Skeletal muscle cell (primary cell): ENCODE measurements around the gene RTN3.
A peak's percentile ranks its signal among the peaks of the same experiment; 100 is the strongest.
"Not testable (repeated sequence)": the region's sequence is repeated elsewhere in the genome, so short reads cannot be mapped to it uniquely, and the experiment has no call there.

Experiments used
- DNase-seq: peaks from one replicate; pipeline ENCODE4 v3.0.0-alpha.2; 2010; ENCODE audit warnings: low read depth
- H3K4me3 ChIP-seq: 2 replicates; pipeline ENCODE4 v1.5.1; 2011; ENCODE audit warnings: low read depth, mild to moderate bottlenecking, control low read depth, low read length, moderate library complexity

The RTN3 gene

GRCh38 chr11:63681321-63682065, at the start of gene RTN3:
Gene RTN3, plus strand, starts transcription at chr11:63681500. Its CDS starts 137 bp downstream, at chr11:63681637.
- peak within 1 kb of the TSS; percentile 99 for H3K4me3 ChIP-seq
- peak; percentile 90 for DNase-seq

GRCh38 chr11:63635762-63636465, 45.4 kb upstream of the RTN3 start:
- H3K4me3 ChIP-seq, result no peak overlapping the region
- peak; percentile 14 for DNase-seq

- H3K4me3 ChIP-seq, DNase-seq: not testable (repeated sequence)
These were observed 42.9 kb upstream of the RTN3 start for GRCh38 chr11:63638436-63638835.

GRCh38 chr11:63639199-63639832, 42.0 kb upstream of the RTN3 start:
- DNase-seq, result no peak
- no peak overlapping the region for H3K4me3 ChIP-seq

GRCh38 chr11:63641727-63642126, 39.6 kb upstream of the RTN3 start:
- no peak overlapping the region for H3K4me3 ChIP-seq
- no peak for DNase-seq

- DNase-seq, result no peak
- no peak overlapping the region for H3K4me3 ChIP-seq
These were observed 38.1 kb upstream of the RTN3 start for GRCh38 chr11:63643205-63643604.

- DNase-seq, result no peak
These were observed 28.6 kb upstream of the RTN3 start for GRCh38 chr11:63652671-63653070.

GRCh38 chr11:63660972-63661371, 20.3 kb upstream of the RTN3 start:
- DNase-seq, result no peak
- no peak overlapping the region for H3K4me3 ChIP-seq

More at GRCh38 chr11:63652671-63653070, 28.6 kb upstream of the RTN3 start:
- no peak overlapping the region for H3K4me3 ChIP-seq

- no peak overlapping the region for H3K4me3 ChIP-seq
- peak; percentile 32 for DNase-seq
These were observed 17.5 kb upstream of the RTN3 start for GRCh38 chr11:63663809-63664208.

GRCh38 chr11:63666874-63667273, 14.4 kb upstream of the RTN3 start:
- H3K4me3 ChIP-seq, result no peak overlapping the region
- DNase-seq, result no peak

GRCh38 chr11:63667995-63668795, 13.1 kb upstream of the RTN3 start:
- DNase-seq, result peak; percentile 80
- H3K4me3 ChIP-seq, result no peak overlapping the region

- DNase-seq, result no peak
- peak overlapping the region; percentile 67 for H3K4me3 ChIP-seq
These were observed 11.2 kb upstream of the RTN3 start for GRCh38 chr11:63670096-63670432.

GRCh38 chr11:63670433-63671321, 10.6 kb upstream of the RTN3 start:
- no peak for DNase-seq
- peak overlapping the region; percentile 67 for H3K4me3 ChIP-seq

- peak; percentile 81 for DNase-seq
- H3K4me3 ChIP-seq, result peak within 1 kb of the TSS; percentile 67
These were observed 9.8 kb upstream of the RTN3 start, which contains the start of gene ATL3 for GRCh38 chr11:63671322-63672155. Gene ATL3, minus strand, starts transcription at chr11:63671376. Its CDS starts 41 bp downstream, at chr11:63671335.

GRCh38 chr11:63672156-63672463, 9.2 kb upstream of the RTN3 start:
- DNase-seq, result no peak
- H3K4me3 ChIP-seq, result no peak overlapping the region

GRCh38 chr11:63672936-63673539, 8.3 kb upstream of the RTN3 start:
- H3K4me3 ChIP-seq, result no peak overlapping the region
- DNase-seq, result no peak

GRCh38 chr11:63673579-63673978, 7.7 kb upstream of the RTN3 start:
- no peak for DNase-seq
- H3K4me3 ChIP-seq, result no peak overlapping the region
